ENCODE results near the gene MMP10. TPM values are rescaled to one million over a fixed set of nuclear protein-coding genes. Genes with fewer than 3 reads are reported as not detected.
A peak's percentile ranks its signal among the peaks of the same experiment; 100 is the strongest.

Gene MMP10
- polyA plus RNA-seq, 1 of the 3 experiments (the other 2 are of a cell fraction), result 1.4 TPM

- Histone ChIP-seq H3K4me1 (ENCODE audit: control insufficient read depth in 1 of 2, insufficient read depth in 2 of 2, low read depth in 1 of 2, low read length in 1 of 2) (no peaks in the 10 kb centered on the region; a peak in 1 of 4 replicates), H3K4me3 (ENCODE audit: low read depth in 2 of 2, low read length in 1 of 2) (no peak overlapping the region), H3K36me3 (replicated peaks in 1 of 2; ENCODE audit: control insufficient read depth in 1 of 2, insufficient read depth in 2 of 2, low read length in 1 of 2) (no peaks in the 10 kb centered on the region), H3K9me3 (no peaks in the 10 kb centered on the region), H3K9ac (no peak overlapping the region), H3K27ac (ENCODE audit: low read depth in 2 of 2, low read length in 1 of 2) (no peak overlapping the region), H3K27me3 (ENCODE audit: insufficient read depth) (no peaks in the 10 kb centered on the region), H3K9me2 (no peaks in the 10 kb centered on the region), H3K79me2 (ENCODE audit: insufficient read depth) (no peaks in the 10 kb centered on the region), H2AFZ (ENCODE audit: low read depth) (no peak overlapping the region), H3K4me2 (no peak overlapping the region), H3F3A (replicated peaks; ENCODE audit: insufficient read depth) (peaks cover 10% of the 10 kb centered on the region), H4K20me1 (ENCODE audit: insufficient read depth) (no peaks in the 10 kb centered on the region)
- 54% methylated on average over 6 of the region's 6 CpGs for WGBS (ENCODE audit: low lambda C conversion rate)
- CTCF ChIA-PET, result interaction anchor here (1.1 kb wide), 1 partner anchor 11 kb away, joined by 3 read pairs; no protein-coding TSS in a partner anchor
- DNase-seq, result no peak
- POLR2A ChIA-PET, result no interaction called here
- TF ChIP-seq NFIC (IDR thresholded peaks at IDR 0.05; ENCODE audit: borderline replicate concordance) (no peak), USF1 (IDR thresholded peaks at IDR 0.05; ENCODE audit: borderline replicate concordance, low read depth) (peak; percentile 34; the same call in 1 of the 2 replicates)
Observed at GRCh38 chr11:102799681-102800340, 19.4 kb upstream of the MMP10 start.

- POLR2A ChIA-PET, result no interaction called here
- H3K27me3 ChIP-seq (ENCODE audit: insufficient read depth), result no peaks in the 10 kb centered on the region
- DNase-seq, result no peak
- TF ChIP-seq JUND (IDR thresholded peaks at IDR 0.05) (0 out of 2 replicates have a peak, but pooled peaks have one; percentile 12), FOSL2 (IDR thresholded peaks at IDR 0.05; ENCODE audit: borderline replicate concordance, low read depth) (peak; percentile 58; the same call in 1 of the 2 replicates), SMC3 (IDR thresholded peaks at IDR 0.05; ENCODE audit: low read depth, low read length) (no peak)
- no peaks in the 10 kb centered on the region for H3K36me3 ChIP-seq (replicated peaks in 1 of 2; ENCODE audit: control insufficient read depth in 1 of 2, insufficient read depth in 2 of 2, low read length in 1 of 2)
- 70% methylated on average over 7 of the region's 7 CpGs for WGBS (ENCODE audit: low lambda C conversion rate)
- H3K9me2 ChIP-seq, result no peaks in the 10 kb centered on the region
- H3K9ac ChIP-seq, result no peak within 1 kb of the TSS
- H3K4me2 ChIP-seq, result 0 out of 2 replicates have a peak within 1 kb of the TSS, but pooled peaks have one; percentile 27
- CTCF ChIA-PET, result no interaction called here
- H3K9me3 ChIP-seq, result no peaks in the 10 kb centered on the region
- H3K27ac ChIP-seq (ENCODE audit: low read depth in 2 of 2, low read length in 1 of 2), result peak within 1 kb of the TSS in 1 of 2 experiments; percentile 30; a peak in 1 of 4 replicates
- H3K4me1 ChIP-seq (ENCODE audit: control insufficient read depth in 1 of 2, insufficient read depth in 2 of 2, low read depth in 1 of 2, low read length in 1 of 2), result no peaks in the 10 kb centered on the region; a peak in 1 of 4 replicates
- H3K79me2 ChIP-seq (ENCODE audit: insufficient read depth), result no peaks in the 10 kb centered on the region
- peaks cover 8% of the 10 kb centered on the region for H3F3A ChIP-seq (replicated peaks; ENCODE audit: insufficient read depth)
- no peak within 1 kb of the TSS for H3K4me3 ChIP-seq (ENCODE audit: low read depth in 2 of 2, low read length in 1 of 2)
- 0 out of 2 replicates have a peak within 1 kb of the TSS, but pooled peaks have one; percentile 52 for H2AFZ ChIP-seq (ENCODE audit: low read depth)
- no peaks in the 10 kb centered on the region for H4K20me1 ChIP-seq (ENCODE audit: insufficient read depth)
Observed at GRCh38 chr11:102798012-102798746, 17.8 kb upstream of the MMP10 start, which contains the start of gene MMP1. TSS of gene MMP1 (minus strand) at chr11:102798160. CDS start at chr11:102798092, 68 bp downstream.

GRCh38 chr11:102794382-102794781, 14.0 kb upstream of the MMP10 start:
- Histone ChIP-seq H3K27ac (ENCODE audit: low read depth in 2 of 2, low read length in 1 of 2) (no peak overlapping the region), H3K9me2 (no peaks in the 10 kb centered on the region), H2AFZ (ENCODE audit: low read depth) (no peak overlapping the region), H3K4me3 (ENCODE audit: low read depth in 2 of 2, low read length in 1 of 2) (no peak overlapping the region), H3K4me1 (ENCODE audit: control insufficient read depth in 1 of 2, insufficient read depth in 2 of 2, low read depth in 1 of 2, low read length in 1 of 2) (no peaks in the 10 kb centered on the region; a peak in 1 of 4 replicates), H3K9ac (no peak overlapping the region), H3K4me2 (no peak overlapping the region), H3K27me3 (ENCODE audit: insufficient read depth) (no peaks in the 10 kb centered on the region), H3F3A (replicated peaks; ENCODE audit: insufficient read depth) (no peaks in the 10 kb centered on the region), H3K9me3 (no peaks in the 10 kb centered on the region), H4K20me1 (ENCODE audit: insufficient read depth) (no peaks in the 10 kb centered on the region), H3K79me2 (ENCODE audit: insufficient read depth) (no peaks in the 10 kb centered on the region), H3K36me3 (replicated peaks in 1 of 2; ENCODE audit: control insufficient read depth in 1 of 2, insufficient read depth in 2 of 2, low read length in 1 of 2) (peaks cover 0 to 3% of the 10 kb centered on the region in 2 experiments)
- DNase-seq, result peak; percentile 15
- ChIA-PET CTCF (no interaction called here), POLR2A (no interaction called here)
- TF ChIP-seq EZH2phosphoT487 (IDR thresholded peaks at IDR 0.05; ENCODE audit: borderline replicate concordance, low read depth) (no peak), RAD21 (IDR thresholded peaks at IDR 0.05; ENCODE audit: low read length) (peak; percentile 24; the same call in 1 of the 2 replicates), GATA2 (CRISPR knock-in tag; IDR thresholded peaks at IDR 0.05) (no peak), SMC3 (IDR thresholded peaks at IDR 0.05; ENCODE audit: low read depth, low read length) (0 out of 2 replicates have a peak, but pooled peaks have one; percentile 23), CTCF (IDR thresholded peaks at IDR 0.05) (peak; percentile 60)

Measured in SK-N-SH (cell line).